GM23338 (cell line): Measurements from ENCODE around the gene ABCD3. TPM values are rescaled to one million over a fixed set of nuclear protein-coding genes. Genes with fewer than 3 reads are reported as not detected.

Experiments used
- ATAC-seq: fragments of 200-7000 bp; cut with Tn5 transposase; 3 replicates; pipeline ENCODE4 v1.9.1; 2020
- DNase-seq: peaks from one replicate; pipeline ENCODE4 v3.0.0-alpha.2; 2015; ENCODE audit warnings: low spot score
- H2AFZ ChIP-seq: fragments of 200-600 bp; sonication (generic); 2 replicates; pipeline ENCODE4 v1.8.0; 2016; ENCODE audit warnings: antibody characterized with exemption, mild to moderate bottlenecking, moderate library complexity
- H3F3A ChIP-seq: fragments of 200-600 bp; sonication (generic); replicated peaks from 2 replicates; pipeline ENCODE4 v1.8.0; 2017; ENCODE audit warnings: antibody characterized with exemption, mixed run types, low read depth
- H3K27ac ChIP-seq: fragments of 200-600 bp; sonication (generic); 2 replicates; pipeline ENCODE4 v1.6.1; 2016; ENCODE audit warnings: low read depth
- H3K27me3 ChIP-seq: fragments of 200-600 bp; sonication (generic); 2 replicates; pipeline ENCODE4 v1.8.0; 2016; ENCODE audit warnings: mild to moderate bottlenecking, mixed run types, moderate library complexity; ENCODE audit not compliant: insufficient read depth
- H3K36me3 ChIP-seq: fragments of 200-600 bp; sonication (generic); 2 replicates; pipeline ENCODE4 v1.8.0; 2016; ENCODE audit warnings: mild to moderate bottlenecking; ENCODE audit not compliant: insufficient read depth
- H3K4me1 ChIP-seq: fragments of 200-600 bp; sonication (generic); 2 replicates; pipeline ENCODE4 v1.8.0; 2016; ENCODE audit warnings: mild to moderate bottlenecking, moderate library complexity; ENCODE audit not compliant: insufficient read depth
- H3K4me2 ChIP-seq: fragments of 200-600 bp; sonication (generic); 2 replicates; pipeline ENCODE4 v1.7.1; 2017; ENCODE audit warnings: mixed run types
- H3K4me3 ChIP-seq: fragments of 200-600 bp; sonication (generic); 2 replicates; pipeline ENCODE4 v1.6.1; 2016; ENCODE audit warnings: mixed run types
- H3K79me2 ChIP-seq: fragments of 200-600 bp; sonication (generic); replicated peaks from 2 replicates; pipeline ENCODE4 v1.8.0; 2017; ENCODE audit warnings: mild to moderate bottlenecking; ENCODE audit not compliant: insufficient read depth
- H3K9me2 ChIP-seq: fragments of 200-600 bp; sonication (generic); 2 replicates; pipeline ENCODE4 v1.8.0; 2017; ENCODE audit not compliant: insufficient read depth
- H4K20me1 ChIP-seq: fragments of 200-600 bp; sonication (generic); replicated peaks from 2 replicates; pipeline ENCODE4 v1.8.0; 2017; ENCODE audit warnings: mild to moderate bottlenecking; ENCODE audit not compliant: insufficient read depth
- H3K27ac Mint-ChIP-seq: 2 replicates; pipeline ENCODE4 v1.8.0; 2020; ENCODE audit warnings: inconsistent platforms, mild to moderate bottlenecking, moderate library complexity, mixed read lengths
- H3K27me3 Mint-ChIP-seq: 3 replicates; pipeline ENCODE4 v1.8.0; 2022; ENCODE audit warnings: low read depth, mild to moderate bottlenecking, moderate library complexity, mixed read lengths, inconsistent platforms; ENCODE audit not compliant: insufficient read depth, poor library complexity
- H3K36me3 Mint-ChIP-seq: 3 replicates; pipeline ENCODE4 v1.8.0; 2021; ENCODE audit warnings: low read depth, mild to moderate bottlenecking, inconsistent platforms, moderate library complexity, mixed read lengths
- H3K4me1 Mint-ChIP-seq: 3 replicates; pipeline ENCODE4 v1.8.0; 2020; ENCODE audit warnings: mild to moderate bottlenecking, inconsistent platforms, mixed read lengths
- H3K4me3 Mint-ChIP-seq: 3 replicates; pipeline ENCODE4 v1.8.0; 2021; ENCODE audit warnings: moderate library complexity, mild to moderate bottlenecking, inconsistent platforms, mixed read lengths
- H3K9me3 Mint-ChIP-seq: 3 replicates; pipeline ENCODE4 v1.8.0; 2020; ENCODE audit warnings: moderate library complexity, mild to moderate bottlenecking, inconsistent platforms, mixed read lengths
- CREB1 ChIP-seq: fragments of 250-450 bp; sonication (Bioruptor Pico); IDR thresholded peaks from 2 replicates; pipeline ENCODE4 v1.5.0; 2020; ENCODE audit warnings: low read depth, mild to moderate bottlenecking, moderate library complexity
- CTCF ChIP-seq, 2 experiments: fragments of 200-600 bp in 1 of 2; sonication (generic) in 1 of 2; conservative IDR thresholded peaks; 2 replicates each; pipeline versions ENCODE4 v1.5.1 to v1.6.1; 2016 to 2017; ENCODE audit warnings: antibody characterized with exemption in 2 of 2, low read depth in 2 of 2, mild to moderate bottlenecking in 2 of 2, moderate library complexity in 1 of 2
- ETS1 ChIP-seq: IDR thresholded peaks from 2 replicates; pipeline ENCODE4 v1.6.1; 2016; ENCODE audit warnings: antibody characterized with exemption
- EZH2 ChIP-seq: fragments of 200-600 bp; sonication (generic); IDR thresholded peaks from one replicate; pipeline ENCODE4 v1.8.0; 2017; ENCODE audit warnings: antibody characterized with exemption, mild to moderate bottlenecking, low read depth; ENCODE audit not compliant: unreplicated experiment
- EZH2phosphoT487 ChIP-seq: fragments of 200-600 bp; sonication (generic); IDR thresholded peaks from one replicate; pipeline ENCODE4 v1.8.1; 2018; ENCODE audit warnings: antibody characterized with exemption; ENCODE audit not compliant: unreplicated experiment
- JUNB ChIP-seq: IDR thresholded peaks from one replicate; pipeline ENCODE4 v1.6.1; 2016; ENCODE audit warnings: antibody characterized with exemption; ENCODE audit not compliant: unreplicated experiment
- NANOG ChIP-seq: IDR thresholded peaks from 2 replicates; pipeline ENCODE4 v1.6.1; 2016; ENCODE audit warnings: antibody characterized with exemption, borderline replicate concordance
- POLR2AphosphoS5 ChIP-seq: IDR thresholded peaks from 2 replicates; pipeline ENCODE4 v1.6.1; 2016; ENCODE audit warnings: antibody characterized with exemption, low read depth
- REST ChIP-seq: IDR thresholded peaks from one replicate; pipeline ENCODE4 v1.6.1; 2018; ENCODE audit warnings: antibody characterized with exemption; ENCODE audit not compliant: unreplicated experiment
- STAT1 ChIP-seq: IDR thresholded peaks from one replicate; pipeline ENCODE4 v1.6.1; 2016; ENCODE audit warnings: antibody characterized with exemption; ENCODE audit not compliant: unreplicated experiment
- ZNF114 ChIP-seq: fragments of 250-450 bp; sonication (Bioruptor Pico); IDR thresholded peaks from 2 replicates; pipeline ENCODE4 v1.5.0; 2020; ENCODE audit warnings: mild to moderate bottlenecking, moderate library complexity
- ZNF331 ChIP-seq: fragments of 250-450 bp; sonication (Bioruptor Pico); IDR thresholded peaks from 2 replicates; pipeline ENCODE4 v1.5.0; 2020; ENCODE audit warnings: low read depth, mild to moderate bottlenecking, moderate library complexity
- polyA plus RNA-seq: library from polyadenylated mRNA; unstranded; fragments of >200 nt; fragmentation: Nextera tagmentation; extraction: Ambion mirVana; gene quantifications from 2 replicates; pipeline ENCODE4 v1.2.1, GENCODE V29; 2016
- total RNA-seq: library from RNA; depleted of rRNA; stranded (reverse); fragments of >200 nt; shearing (Covaris generic); gene quantifications from 2 replicates; pipeline ENCODE4 v1.2.3, GENCODE V29; 2014
- TF ChIP-seq, protein P1 (sequence below): fragments of 250-450 bp; sonication (Bioruptor Pico); IDR thresholded peaks from 2 replicates; pipeline ENCODE4 v1.5.0; 2020; ENCODE audit warnings: mild to moderate bottlenecking, moderate library complexity

Gene ABCD3
- total and polyA plus RNA-seq, 2 experiments from 2014 or later, result 12.3 to 24.0 TPM

DNA sequence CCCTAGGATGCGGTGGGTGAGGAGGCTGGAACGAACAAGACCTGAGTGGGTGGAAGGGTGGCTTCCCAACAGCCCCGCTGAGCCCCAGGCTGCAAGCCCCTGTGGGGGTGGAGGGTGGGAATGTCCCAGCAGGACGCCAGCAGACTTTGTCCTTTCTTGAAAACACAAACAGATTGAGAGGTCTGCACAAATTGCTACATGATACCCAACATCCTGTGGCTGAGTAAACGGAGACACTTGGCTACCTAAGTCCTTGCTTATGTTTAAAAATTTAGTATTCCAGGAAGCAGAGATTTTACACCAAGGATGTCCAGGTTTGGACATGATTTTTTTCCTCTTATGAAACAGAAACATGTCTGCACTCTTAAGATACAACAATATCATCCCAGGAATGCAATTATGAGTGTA, 135.1 kb downstream of the ABCD3 start:
- H4K20me1 ChIP-seq, result no peaks in the 10 kb centered on the region
- H3K79me2 ChIP-seq, result no peaks in the 10 kb centered on the region
- H3F3A ChIP-seq, result no peaks in the 10 kb centered on the region
- peaks cover 42% of the 10 kb centered on the region for H3K4me1 Mint-ChIP-seq
- H3K4me3 ChIP-seq, result no peak overlapping the region; the same call in 1 of the 2 replicates
- no peaks in the 10 kb centered on the region for H3K9me2 ChIP-seq
- no peaks in the 10 kb centered on the region for H3K27me3 Mint-ChIP-seq
- H3K27me3 ChIP-seq, result no peaks in the 10 kb centered on the region
- no peak for TF ChIP-seq REST
- no peak for TF ChIP-seq JUNB
- no peak for TF ChIP-seq STAT1
- TF ChIP-seq POLR2AphosphoS5, result no peak
- no peak for TF ChIP-seq EZH2
- no peak for TF ChIP-seq ZNF114
- no peak for TF ChIP-seq EZH2phosphoT487
- TF ChIP-seq, protein P1, sequence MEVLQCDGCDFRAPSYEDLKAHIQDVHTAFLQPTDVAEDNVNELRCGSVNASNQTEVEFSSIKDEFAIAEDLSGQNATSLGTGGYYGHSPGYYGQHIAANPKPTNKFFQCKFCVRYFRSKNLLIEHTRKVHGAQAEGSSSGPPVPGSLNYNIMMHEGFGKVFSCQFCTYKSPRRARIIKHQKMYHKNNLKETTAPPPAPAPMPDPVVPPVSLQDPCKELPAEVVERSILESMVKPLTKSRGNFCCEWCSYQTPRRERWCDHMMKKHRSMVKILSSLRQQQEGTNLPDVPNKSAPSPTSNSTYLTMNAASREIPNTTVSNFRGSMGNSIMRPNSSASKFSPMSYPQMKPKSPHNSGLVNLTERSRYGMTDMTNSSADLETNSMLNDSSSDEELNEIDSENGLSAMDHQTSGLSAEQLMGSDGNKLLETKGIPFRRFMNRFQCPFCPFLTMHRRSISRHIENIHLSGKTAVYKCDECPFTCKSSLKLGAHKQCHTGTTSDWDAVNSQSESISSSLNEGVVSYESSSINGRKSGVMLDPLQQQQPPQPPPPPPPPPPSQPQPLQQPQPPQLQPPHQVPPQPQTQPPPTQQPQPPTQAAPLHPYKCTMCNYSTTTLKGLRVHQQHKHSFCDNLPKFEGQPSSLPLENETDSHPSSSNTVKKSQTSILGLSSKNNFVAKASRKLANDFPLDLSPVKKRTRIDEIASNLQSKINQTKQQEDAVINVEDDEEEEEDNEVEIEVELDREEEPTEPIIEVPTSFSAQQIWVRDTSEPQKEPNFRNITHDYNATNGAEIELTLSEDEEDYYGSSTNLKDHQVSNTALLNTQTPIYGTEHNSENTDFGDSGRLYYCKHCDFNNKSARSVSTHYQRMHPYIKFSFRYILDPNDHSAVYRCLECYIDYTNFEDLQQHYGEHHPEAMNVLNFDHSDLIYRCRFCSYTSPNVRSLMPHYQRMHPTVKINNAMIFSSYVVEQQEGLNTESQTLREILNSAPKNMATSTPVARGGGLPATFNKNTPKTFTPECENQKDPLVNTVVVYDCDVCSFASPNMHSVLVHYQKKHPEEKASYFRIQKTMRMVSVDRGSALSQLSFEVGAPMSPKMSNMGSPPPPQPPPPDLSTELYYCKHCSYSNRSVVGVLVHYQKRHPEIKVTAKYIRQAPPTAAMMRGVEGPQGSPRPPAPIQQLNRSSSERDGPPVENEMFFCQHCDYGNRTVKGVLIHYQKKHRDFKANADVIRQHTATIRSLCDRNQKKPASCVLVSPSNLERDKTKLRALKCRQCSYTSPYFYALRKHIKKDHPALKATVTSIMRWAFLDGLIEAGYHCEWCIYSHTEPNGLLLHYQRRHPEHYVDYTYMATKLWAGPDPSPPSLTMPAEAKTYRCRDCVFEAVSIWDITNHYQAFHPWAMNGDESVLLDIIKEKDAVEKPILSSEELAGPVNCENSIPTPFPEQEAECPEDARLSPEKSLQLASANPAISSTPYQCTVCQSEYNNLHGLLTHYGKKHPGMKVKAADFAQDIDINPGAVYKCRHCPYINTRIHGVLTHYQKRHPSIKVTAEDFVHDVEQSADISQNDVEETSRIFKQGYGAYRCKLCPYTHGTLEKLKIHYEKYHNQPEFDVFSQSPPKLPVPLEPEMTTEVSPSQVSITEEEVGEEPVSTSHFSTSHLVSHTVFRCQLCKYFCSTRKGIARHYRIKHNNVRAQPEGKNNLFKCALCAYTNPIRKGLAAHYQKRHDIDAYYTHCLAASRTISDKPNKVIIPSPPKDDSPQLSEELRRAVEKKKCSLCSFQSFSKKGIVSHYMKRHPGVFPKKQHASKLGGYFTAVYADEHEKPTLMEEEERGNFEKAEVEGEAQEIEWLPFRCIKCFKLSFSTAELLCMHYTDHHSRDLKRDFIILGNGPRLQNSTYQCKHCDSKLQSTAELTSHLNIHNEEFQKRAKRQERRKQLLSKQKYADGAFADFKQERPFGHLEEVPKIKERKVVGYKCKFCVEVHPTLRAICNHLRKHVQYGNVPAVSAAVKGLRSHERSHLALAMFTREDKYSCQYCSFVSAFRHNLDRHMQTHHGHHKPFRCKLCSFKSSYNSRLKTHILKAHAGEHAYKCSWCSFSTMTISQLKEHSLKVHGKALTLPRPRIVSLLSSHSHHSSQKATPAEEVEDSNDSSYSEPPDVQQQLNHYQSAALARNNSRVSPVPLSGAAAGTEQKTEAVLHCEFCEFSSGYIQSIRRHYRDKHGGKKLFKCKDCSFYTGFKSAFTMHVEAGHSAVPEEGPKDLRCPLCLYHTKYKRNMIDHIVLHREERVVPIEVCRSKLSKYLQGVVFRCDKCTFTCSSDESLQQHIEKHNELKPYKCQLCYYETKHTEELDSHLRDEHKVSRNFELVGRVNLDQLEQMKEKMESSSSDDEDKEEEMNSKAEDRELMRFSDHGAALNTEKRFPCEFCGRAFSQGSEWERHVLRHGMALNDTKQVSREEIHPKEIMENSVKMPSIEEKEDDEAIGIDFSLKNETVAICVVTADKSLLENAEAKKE (CRISPR knock-in tag), result no peak
- TF ChIP-seq ZNF331, result no peak
- TF ChIP-seq CREB1, result no peak
- no peak for TF ChIP-seq CTCF (conservative IDR thresholded peaks at IDR 0.05; ENCODE audit: low read depth in 2 of 2)
- no peak for TF ChIP-seq ETS1
- no peak for TF ChIP-seq NANOG
- H3K27ac ChIP-seq, result no peak overlapping the region
- H3K9me3 Mint-ChIP-seq, result no peaks in the 10 kb centered on the region
- H3K36me3 Mint-ChIP-seq, result no peaks in the 10 kb centered on the region
- ATAC-seq (peak; percentile 21; the same call in 2 of the 3 replicates), DNase-seq (no peak)
- peak overlapping the region; percentile 41 for H3K4me2 ChIP-seq
- H3K36me3 ChIP-seq, result no peaks in the 10 kb centered on the region
- H3K27ac Mint-ChIP-seq, result no peak overlapping the region; the same call in 1 of the 2 replicates
- no peak overlapping the region for H2AFZ ChIP-seq
- no peak overlapping the region for H3K4me3 Mint-ChIP-seq
- H3K4me1 ChIP-seq, result peaks cover 26% of the 10 kb centered on the region
